Activated effector memory CD4-positive, alpha-beta T cell treated with Interleukin-2 at 50 U/mL for 16 hours (primary cell): Measurements from ENCODE around the gene RAD18.

Source experiments
- DNase-seq: peaks from one replicate; pipeline ENCODE4 v3.0.0-alpha.2; 2020

RAD18 gene

DNA sequence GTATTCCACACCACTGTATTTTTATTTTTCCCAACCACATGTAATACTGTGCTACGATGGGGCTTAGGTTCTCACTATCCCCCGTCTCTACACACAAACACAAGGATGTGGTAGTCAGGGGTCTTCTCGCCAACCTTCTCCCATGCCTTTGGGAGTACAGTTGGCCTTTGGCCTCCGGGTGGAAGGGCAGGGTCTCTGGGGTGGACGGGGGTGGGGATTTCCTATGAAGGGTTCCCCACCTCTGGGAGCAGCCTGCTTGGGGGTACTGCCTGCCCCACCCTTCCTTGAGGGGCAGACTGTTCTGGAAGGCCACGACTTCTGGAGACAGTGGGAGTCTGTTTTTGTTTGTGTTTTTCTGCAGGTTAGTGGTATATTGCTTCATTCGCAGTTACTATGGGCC lies 21.3 kb upstream of the RAD18 start:
- no peak for DNase-seq

DNA sequence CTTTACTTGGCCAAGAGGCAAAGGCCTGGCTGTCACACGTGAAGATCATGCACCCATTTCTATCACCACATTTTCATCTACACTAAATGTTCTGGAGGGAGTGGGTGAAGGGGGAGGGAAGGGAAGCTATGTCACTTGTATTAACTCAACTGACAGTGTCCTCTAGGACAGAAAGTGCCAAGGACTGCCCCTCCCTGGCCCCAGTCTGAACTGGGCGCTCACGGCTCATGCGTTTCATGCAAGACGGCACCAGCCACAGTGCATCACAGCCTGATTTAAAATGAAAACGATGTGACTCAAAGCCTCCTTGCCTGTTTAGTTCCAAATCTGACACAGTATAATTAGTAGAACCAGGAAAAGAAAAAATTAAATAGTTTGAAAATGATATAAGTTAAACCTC lies 20.8 kb upstream of the RAD18 start:
- no peak for DNase-seq

DNA sequence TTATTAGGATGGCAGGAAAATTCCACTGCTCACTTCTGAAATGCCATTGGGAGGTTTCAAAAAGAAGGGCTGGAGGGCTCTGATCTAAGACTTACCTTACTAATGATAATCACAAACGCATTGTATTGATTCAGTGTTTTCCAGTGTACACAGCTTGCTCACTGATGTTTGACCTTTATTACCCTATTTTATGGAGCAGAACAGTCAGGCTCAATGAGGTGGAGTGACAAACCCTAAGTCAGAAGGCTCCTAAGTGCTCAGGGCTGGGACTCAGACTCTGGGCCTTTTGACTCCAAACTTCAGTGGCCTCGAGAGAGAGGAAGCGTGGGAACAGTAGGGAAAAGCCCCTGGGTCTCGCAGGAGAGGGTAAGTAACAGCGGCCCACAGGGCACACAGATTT lies 20.3 kb upstream of the RAD18 start:
- no peak for DNase-seq

DNA sequence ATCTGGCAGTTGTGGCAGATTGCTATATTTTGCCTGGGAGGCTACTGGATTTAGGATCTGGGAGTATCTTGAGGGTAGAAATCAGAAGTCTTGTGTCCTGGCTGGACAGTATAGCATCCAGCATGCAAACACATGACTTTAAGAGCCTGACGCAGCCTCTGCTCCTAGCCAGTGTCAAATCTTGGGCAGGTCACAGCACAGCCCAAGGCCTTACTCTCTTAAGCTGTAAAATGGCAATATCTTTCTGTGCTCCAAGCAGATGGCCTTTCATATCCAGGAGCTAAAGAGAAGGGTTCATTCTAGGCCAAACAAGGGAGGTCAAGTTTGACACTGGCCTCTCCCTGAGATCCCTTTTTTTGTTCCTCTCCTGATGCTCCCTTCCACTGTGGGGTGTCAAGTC lies 19.8 kb upstream of the RAD18 start:
- no peak for DNase-seq

DNA sequence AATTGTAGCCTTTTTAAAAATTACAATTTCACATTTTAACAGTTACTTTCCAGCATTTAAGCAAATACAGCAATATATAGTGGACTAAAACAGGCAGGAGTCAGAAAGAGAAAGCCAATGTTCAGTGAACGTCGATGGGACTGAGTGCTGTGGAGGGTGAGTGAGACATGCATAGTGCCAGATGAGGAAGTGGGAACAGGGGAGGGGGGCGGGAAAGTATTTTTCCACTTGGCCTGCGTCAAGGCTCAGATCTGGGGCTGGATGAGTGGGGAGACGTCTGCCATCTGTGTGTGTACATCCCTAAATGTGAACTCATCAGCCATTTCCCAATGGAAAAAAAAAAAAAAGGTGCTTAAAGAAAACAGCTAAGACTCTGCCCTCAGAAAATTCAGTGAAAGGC lies 19.2 kb upstream of the RAD18 start:
- DNase-seq = no peak

DNA sequence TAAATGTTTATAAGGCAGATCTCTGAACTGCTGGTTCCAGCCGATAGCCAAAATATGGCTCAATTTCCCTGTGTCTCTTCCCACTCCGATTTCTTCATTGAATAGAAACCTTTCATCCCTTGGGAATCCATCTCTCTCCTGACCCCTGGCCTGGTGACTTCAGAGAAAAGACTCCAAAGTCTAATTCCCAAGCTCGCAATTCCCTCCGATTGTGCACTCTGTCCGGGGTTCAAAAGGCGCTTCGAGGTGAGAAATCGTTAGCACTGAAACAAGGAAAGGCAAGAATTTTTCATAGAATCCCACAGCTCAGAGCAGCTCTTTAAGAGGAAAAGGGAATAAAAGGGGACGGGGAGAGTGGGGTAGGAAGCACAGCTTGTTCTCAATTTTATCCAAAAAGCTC lies 18.4 kb upstream of the RAD18 start:
- no peak for DNase-seq

DNA sequence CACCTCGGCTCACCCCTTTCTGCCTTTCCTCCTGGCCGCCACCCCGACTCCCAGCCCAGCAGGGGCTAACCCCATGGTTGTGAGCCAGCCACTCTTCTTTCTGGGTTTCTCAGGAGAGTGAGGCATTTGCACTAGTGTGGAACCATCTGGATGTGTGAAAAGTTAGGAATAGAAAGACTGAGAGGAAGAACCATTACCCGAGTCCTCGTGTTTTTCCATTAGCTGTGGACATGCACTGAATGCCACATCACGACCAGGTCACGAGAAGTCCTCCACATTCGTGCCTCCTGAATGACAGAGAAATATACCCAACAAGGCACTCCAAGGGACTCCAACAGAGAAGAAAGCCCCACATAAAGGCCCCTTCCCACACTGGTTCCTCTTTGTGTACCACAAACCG lies 18.0 kb upstream of the RAD18 start:
- DNase-seq = no peak

DNA sequence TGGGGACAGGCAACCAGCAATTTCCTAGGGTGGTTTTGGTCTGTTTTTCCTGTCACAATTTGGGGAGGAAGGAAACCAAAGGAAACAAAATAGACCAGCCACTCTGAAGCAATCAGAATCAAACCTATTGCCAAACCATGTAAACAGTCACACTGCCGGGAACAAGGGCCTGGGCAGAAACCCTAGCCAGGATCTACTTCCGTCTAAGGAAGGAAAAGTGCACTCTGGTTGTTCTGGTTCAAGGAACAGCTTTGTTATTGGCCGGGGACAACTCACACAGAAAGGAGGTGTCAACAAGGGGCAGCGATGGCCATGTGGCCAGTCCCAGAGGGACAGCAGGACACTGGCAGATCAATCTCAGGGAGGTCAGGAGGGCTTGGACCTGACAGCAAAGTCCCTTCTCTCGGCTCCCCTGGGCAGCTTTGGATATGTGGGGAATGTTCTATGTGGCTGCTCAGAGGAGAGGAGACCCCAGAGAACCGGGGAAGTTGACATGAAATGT lies 17.5 kb upstream of the RAD18 start:
- no peak for DNase-seq

DNA sequence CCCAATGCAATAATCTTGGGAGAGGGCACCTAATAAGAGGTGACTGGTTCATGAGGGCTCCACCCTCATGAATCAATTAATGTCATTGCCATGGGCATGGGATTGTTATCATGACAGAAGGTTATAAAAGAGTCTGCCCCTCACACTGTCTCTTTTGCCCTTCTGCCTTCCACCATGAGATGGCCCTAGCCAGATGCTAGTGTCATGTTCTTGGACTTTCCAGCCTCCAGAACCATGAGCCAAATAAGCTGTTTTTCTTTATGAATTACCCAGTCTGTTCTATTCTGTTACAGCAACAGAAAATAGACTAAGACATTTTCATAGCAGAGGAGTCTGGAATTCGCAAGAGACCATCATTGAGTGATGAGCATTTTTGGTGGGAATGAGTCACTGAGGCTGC lies 16.0 kb upstream of the RAD18 start:
- no peak for DNase-seq

DNA sequence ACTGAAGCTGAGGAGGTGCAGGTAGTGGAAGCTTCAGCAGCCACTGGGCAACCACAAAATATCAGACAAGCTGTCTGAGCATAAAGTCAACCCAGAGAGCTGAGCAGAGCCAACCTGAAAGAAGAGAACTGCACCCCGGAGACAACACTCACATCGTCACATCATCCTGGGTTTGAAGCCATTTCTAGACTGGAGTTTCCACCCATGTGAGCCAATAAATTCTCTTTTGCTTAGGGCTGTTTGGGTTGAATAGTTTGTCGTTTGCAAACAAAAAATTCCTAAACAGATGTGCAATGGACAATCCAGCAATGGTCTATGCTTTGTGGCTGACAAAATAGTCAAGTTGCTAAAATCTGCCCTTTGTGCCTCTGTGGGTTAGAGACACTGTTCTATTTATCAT lies 15.3 kb upstream of the RAD18 start:
- DNase-seq = no peak

DNA sequence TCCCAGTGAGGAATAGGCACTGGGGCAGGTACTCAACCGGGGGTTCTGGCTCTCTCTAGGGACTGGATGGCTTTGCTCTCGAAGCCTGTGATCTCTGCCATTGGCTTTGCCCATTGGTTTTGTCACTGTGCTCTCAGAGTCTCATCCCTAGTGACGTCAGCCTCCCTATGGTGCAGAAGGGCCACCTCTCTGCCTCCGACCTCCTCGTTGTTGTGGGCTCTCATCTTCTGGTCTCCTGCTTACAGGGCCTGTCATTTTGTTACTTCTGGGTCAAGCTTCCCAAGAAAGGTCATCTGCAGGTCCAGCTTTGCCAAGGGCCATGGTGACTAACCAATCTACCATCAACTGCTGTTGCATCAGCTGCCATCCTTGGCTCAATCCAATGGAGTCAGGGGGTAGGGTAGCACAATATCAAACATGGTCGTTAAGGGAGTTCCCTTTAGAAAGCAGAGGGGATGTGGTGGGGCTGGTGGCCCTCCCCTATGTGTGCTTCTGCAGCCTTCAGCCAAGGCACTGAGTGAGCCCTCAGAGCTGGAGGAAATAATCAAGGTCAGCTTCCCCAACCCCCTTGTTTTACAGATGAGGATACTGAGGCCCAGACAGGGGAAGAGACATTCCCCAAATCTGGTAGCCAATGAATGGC lies 13.4 kb upstream of the RAD18 start:
- DNase-seq = no peak

DNA sequence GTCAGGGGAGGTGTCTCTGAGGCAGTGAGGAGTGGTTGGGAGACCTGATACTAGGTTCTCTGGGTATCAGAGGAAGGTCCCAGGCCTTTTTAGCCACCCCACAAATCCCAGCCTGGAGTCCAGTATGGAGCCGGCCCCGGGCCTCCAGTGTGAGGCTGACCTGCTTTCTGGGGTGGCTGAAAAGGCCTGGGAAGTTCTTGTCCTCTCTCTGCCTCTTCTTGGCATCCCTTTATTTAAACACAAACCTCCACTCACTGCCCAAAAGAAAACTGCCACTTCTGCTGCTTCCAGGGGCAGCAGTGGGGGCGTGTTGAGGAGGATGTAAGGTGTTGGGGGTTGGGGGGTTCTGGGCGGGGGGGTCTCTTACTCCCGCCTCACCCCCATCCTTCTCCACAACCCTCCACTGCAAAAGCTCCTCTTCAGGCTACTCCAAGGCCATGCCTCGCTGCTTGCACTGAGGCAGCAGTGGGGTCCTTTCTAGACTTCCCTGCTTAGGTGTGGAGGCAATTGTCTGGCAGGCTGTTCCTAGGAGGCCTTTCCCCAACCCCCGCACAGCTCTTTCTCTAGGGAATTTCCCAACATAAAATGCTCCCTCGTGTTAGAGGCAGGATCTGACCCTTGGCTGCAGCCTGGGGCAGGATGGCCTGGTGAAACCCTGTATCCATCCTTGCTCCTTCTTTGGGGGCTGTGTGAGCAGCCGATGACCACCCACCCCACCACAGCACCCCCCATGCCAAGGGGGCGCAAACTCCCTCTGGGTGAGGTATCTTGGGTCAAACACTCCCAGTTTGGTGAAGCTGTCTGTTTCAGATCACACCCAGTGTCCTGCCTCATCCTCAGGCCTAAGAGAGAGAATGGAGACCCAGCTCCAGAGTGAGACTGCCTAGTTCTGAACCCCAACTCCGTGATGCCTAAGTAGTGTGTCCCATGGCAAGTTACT lies 12.1 kb upstream of the RAD18 start:
- no peak for DNase-seq

DNA sequence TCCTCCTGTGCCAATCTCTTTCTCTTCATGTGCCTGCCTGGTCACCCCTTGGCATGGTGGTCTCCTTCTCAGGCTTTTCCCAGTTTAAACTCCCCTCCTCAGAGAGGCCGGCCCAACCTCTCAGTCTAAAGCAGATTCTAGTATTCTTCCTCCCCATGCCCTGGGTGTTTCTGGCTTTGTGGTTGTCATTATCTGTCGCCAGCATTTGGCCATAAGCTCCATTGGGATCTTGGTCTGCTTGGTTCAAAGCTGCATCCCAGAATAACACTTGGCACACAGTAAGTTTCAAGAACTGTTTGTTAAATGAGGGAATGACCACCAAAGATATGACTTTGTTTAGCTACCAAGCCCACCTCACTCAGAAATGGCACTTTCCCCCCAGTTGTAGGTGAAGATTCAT lies 11.2 kb upstream of the RAD18 start:
- no peak for DNase-seq

DNA sequence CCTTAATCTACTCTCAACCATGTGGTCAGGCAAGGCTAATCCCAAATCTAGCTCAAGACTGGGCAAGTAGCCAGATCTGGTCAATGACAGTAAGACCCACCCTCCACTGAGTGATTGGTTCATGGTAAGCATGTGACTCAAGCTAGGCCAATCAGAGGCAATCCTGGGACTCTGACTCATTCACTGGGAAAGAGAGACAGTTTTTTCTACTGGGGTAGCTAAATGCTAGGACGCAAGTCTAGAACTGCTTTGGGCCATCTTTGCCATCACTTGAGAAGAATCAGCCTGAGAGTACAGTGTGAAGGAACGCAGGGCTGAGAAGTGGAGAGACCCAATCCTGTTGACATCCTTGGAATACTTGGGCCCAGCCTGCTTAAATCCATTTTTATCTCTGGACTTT lies 9.4 kb upstream of the RAD18 start:
- DNase-seq = no peak

DNA sequence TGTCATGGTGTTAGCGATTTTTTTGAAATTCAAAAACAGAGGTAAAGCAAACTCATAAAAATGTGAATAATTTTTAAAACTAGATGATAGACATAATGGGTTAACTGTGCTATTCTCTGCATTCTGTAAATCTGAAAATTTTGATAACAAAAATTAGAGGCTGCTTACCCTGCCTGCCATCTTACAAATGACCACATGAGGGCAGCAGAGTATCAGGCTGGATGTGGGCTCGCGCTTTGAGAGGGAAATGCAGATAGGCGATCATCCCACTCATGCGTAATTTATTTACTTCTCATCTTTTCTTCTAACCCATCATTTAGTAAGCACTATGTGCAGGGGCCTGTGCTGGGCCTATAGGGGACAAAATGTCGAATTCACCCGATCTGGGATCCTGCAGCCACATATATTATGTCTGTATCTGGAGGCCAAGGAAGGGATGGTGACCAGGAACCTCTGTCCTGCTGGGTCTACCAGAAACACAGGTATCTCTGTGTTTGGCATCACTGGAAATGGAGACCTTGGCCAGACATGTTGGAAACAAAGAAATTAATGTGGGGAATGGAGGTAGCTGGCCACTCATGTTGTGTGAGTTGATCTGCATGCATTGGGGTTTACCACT lies 7.8 kb upstream of the RAD18 start:
- peak; percentile 50 for DNase-seq

DNA sequence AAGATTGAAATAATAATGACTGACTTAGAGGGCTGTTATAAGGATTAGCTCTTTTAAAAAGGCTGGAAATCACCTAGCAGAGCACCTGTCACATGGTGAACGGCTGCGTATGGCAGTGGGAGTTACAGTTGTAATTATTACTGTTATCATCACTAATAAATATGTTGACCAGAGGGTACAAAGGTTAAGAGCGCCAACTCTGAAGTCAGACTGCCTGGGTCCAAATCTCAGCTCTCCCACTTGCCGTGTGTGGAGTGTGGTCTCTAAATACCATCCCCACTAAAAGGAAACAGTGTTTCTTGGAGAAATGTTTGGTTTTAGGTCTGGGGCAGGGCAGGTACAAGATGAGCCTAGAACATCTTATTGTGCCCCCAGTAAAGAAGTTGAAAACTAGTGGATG lies 6.0 kb upstream of the RAD18 start:
- DNase-seq = no peak

DNA sequence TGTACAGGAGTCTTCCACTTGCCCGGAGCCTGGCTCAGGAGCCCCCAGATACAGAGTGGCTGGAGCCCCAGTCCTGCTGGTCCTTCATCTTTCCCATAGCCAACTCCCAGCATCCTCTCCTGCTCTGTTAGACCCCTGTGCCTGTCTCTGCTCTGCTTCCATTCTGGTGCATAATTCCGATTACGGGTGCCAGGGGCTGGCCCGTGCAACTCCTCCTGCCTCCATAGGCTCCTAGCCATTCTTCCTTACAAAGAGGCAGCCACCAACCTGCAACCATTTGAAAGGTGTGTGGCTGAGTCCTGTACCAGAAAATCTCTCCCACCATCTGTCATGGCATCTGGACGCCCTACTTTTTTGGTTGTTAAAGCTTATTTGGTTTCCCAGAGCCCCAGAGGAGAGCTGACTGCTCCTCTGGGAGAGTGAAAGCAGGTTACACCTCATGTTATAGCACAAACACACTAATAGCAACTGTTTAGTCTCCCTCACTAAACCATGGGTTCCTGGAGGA lies 5.2 kb upstream of the RAD18 start:
- no peak for DNase-seq

DNA sequence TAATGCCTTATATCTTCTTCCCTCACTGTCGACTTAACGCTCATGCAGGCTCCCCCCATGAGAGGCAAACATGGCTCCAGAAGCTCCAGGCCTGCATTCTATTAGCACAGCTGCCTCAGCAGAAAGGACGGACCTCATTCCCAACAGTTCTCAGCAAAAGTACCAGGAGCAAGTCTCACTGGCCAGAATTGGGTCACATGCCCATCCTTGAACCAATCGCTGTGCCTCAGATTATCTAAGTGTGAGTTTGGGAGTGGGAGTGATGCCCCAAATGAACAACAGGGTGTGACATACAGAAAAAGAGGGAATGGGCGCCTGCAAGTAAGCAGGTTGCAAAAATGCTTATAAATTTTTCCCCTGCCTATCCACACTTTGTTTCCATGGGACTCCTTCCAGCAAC lies 4.3 kb upstream of the RAD18 start:
- DNase-seq = no peak

DNA sequence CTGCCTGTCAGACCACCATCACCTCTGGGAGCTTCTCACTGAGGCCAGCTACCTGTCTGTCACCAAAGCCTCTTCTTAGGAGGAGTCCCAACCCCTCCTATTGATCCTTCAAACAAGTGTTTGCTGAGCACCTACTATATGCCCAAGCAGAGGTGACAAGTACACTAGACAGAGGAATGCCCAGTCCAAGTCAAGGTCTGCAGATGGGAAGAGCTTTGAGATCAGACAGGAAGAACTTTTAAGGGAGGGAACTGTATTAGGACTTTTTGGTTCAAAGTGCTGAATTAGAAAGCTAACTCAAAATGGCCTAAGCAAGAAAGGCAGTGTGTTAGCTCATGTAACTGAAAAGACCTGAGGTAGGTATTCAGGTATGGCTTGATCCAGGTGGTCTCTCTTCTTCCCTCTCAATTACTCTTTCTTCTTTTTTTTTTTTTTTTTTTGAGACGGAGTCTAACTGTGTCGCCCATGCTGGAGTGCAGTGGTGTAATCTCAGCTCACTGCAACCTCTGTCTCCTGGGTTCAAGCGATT lies 3.6 kb upstream of the RAD18 start:
- no peak for DNase-seq

DNA sequence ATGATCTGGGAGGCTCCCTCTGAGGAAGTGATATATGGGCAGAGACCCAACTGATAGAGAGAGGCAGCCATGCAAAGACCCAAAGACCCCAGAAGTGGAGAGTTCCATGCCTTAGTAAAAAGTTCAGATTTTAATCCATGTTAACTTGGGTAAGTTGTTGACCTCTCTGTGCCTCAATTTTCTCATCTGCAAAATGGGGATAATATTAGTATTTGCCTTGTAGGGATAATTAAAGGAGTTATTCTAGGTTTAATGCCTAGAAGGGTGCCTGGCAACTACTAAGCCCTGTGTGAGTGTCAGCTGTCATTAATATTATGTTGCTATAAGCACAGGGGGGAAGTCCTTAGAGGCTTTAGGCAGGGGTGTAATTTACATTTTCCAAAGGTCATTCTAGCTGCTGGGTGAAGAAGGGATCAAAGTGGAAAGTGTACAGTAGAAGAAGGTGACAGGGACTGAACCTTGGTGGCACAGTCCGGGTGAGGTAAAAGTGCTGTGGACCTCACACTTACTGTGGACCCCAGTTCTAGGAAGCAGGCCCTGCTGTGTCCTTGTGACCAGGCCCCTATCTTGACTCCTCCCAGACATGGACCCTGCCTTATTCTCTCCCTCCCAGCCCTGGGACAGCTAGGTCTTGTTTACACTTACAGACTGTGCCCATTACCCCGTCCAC lies 3.0 kb upstream of the RAD18 start:
- DNase-seq = no peak

DNA sequence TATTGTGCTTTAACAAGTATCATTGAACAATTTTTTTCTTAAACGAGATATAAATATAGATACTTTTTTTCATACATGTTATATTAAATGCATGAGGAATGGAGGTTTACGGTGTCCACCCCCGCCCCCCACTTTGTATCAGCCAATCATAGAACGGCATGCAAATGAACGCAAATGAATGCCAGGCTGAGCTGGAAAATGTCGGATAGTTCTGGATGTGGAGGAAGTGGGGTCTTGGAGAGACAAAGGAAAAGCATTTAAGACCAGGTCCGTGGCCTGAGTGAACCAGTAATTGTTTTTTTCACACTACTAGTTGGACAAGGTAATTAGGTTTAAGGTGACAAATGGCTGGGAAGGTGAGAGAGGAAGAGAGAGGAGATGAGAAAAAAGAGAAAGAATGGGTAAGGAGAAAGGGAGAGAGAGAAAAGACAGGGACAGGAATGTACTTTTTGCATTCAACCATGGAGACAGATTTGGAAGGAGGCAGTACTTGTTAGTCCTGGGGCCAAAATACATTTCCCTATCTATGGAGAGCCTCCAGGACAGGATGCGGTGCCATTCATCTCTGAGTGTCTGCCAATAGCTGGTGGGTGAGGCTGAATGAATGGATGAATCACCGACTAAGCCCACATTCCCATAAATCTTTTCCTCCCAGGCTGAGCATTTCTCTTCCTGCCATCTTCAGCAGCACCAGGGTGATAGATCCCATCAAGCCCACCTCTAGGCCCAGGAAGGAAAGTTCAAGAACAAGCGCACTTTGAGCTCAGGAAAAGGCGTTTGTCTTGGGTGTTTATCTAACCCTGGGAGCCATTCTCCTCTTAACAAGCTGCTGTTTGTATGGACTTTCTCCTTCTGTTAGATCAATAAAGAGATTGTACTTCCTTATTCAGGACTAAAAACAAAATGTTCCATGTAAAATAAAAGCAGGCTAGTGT lies 1.4 kb upstream of the RAD18 start:
- no peak for DNase-seq
